PC-3 (cell line): ENCODE results near the gene RASGRP1.

Experiments used
- EZH2 ChIP-seq: fragments of 300-600 bp; sonication (generic); IDR thresholded peaks from one replicate; pipeline ENCODE4 v1.6.1; 2017; ENCODE audit warnings: antibody characterized with exemption, mild to moderate bottlenecking, low read length; ENCODE audit not compliant: unreplicated experiment
- EZH2phosphoT487 ChIP-seq: fragments of 300-600 bp; sonication (generic); IDR thresholded peaks from 2 replicates; pipeline ENCODE4 v1.6.1; 2018; ENCODE audit warnings: mild to moderate bottlenecking, antibody characterized with exemption, low read length, borderline replicate concordance

DNA sequence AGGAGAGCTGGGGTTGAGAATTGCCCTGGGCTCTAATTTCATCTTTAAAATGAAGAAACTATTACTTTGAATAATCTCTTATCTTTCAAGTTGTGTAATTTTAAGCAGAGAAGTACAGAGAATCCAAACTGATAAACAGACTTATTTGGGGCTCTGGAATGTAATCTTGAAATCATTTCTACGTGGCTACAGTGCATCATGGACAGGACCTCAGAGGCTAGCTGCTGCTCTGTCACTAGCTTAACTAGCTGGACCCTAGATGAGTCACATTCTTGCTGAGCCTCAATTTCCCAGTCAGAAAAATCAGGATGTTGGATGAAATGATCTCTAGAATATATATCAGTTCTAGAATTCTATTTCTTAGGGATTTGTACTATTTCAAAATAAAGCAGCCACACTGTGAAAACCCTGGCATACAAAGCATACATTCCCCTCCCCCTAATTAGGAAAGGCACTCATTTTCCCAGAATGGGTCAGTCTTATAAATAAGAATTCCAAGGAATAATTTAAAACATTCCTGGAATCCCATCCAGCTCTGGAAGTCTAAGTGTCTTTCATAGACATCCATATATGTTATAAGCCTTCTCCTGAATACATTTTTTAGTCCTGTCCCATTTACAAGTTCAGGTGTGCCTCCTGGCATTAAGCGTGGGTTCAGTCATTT lies 47.2 kb downstream of the RASGRP1 start:
- TF ChIP-seq EZH2phosphoT487: no peak
- TF ChIP-seq EZH2: no peak
